ENCODE measurements around the gene CAPZB.

DNA sequence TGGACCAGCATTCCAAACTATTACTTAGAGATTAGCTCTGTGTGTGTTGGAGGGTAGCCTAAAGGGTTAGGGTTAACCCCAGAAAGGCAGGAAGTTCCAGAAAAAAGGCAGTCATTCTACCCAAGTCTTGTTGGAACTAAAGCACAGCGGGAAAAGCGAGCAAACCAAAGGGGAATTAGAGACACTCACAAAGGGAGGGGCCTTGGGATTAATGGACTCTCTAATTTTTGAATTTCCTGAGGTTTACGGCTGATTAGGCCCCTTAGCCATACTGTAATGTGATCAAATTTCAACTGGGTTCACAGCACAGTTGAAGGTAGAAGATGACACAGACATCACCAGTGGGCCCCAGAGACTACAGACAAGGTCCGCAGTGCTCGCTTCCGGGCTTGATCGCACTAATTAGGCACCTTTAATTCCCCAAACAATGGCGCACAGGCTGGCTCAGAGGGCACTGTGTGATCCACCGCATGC lies 28.3 kb downstream of the CAPZB start:
- no peak for TF ChIP-seq POLR2A (IDR thresholded peaks at IDR 0.05)
- TF ChIP-seq, protein P1, sequence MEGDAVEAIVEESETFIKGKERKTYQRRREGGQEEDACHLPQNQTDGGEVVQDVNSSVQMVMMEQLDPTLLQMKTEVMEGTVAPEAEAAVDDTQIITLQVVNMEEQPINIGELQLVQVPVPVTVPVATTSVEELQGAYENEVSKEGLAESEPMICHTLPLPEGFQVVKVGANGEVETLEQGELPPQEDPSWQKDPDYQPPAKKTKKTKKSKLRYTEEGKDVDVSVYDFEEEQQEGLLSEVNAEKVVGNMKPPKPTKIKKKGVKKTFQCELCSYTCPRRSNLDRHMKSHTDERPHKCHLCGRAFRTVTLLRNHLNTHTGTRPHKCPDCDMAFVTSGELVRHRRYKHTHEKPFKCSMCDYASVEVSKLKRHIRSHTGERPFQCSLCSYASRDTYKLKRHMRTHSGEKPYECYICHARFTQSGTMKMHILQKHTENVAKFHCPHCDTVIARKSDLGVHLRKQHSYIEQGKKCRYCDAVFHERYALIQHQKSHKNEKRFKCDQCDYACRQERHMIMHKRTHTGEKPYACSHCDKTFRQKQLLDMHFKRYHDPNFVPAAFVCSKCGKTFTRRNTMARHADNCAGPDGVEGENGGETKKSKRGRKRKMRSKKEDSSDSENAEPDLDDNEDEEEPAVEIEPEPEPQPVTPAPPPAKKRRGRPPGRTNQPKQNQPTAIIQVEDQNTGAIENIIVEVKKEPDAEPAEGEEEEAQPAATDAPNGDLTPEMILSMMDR (IDR thresholded peaks at IDR 0.05), result no peak
